GM18861 (cell line): ENCODE data around the gene NECAB3.
"Not testable (repeated sequence)": the region's sequence is repeated elsewhere in the genome, so short reads cannot be mapped to it uniquely, and the experiment has no call there.

Source experiments
- ATAC-seq: cut with Tn5 transposase; IDR thresholded peaks from one replicate; pipeline ENCODE4 v1.9.1; 2021; ENCODE audit not compliant: unreplicated experiment

Gene NECAB3

GRCh38 chr20:33651562-33652048, 22.6 kb downstream of the NECAB3 start:
- ATAC-seq = no peak

GRCh38 chr20:33650753-33651561, 23.3 kb downstream of the NECAB3 start:
- no peak for ATAC-seq

- no peak for ATAC-seq
These were observed 24.0 kb downstream of the NECAB3 start for GRCh38 chr20:33650111-33650752.

GRCh38 chr20:33649201-33649681, 25.0 kb downstream of the NECAB3 start:
- ATAC-seq = no peak

GRCh38 chr20:33648396-33649004, 25.7 kb downstream of the NECAB3 start:
- no peak for ATAC-seq

GRCh38 chr20:33647603-33648395, 26.4 kb downstream of the NECAB3 start:
- peak; percentile 42 for ATAC-seq

GRCh38 chr20:33646959-33647602, 27.1 kb downstream of the NECAB3 start:
- not testable (repeated sequence) for ATAC-seq

- ATAC-seq = no peak
These were observed 28.0 kb downstream of the NECAB3 start for GRCh38 chr20:33646191-33646590.

GRCh38 chr20:33645396-33645795, 28.8 kb downstream of the NECAB3 start:
- ATAC-seq = no peak

- ATAC-seq = no peak
These were observed 29.2 kb downstream of the NECAB3 start for GRCh38 chr20:33645072-33645358.

GRCh38 chr20:33644313-33645071, 29.7 kb downstream of the NECAB3 start:
- ATAC-seq = no peak

GRCh38 chr20:33640287-33640686, 33.9 kb downstream of the NECAB3 start:
- ATAC-seq = no peak

GRCh38 chr20:33636776-33637175, 37.5 kb downstream of the NECAB3 start:
- ATAC-seq = no peak

- no peak for ATAC-seq
These were observed 38.9 kb downstream of the NECAB3 start for GRCh38 chr20:33635341-33635740.

GRCh38 chr20:33631910-33632309, 42.3 kb downstream of the NECAB3 start:
- not testable (repeated sequence) for ATAC-seq

GRCh38 chr20:33630507-33630906, 43.7 kb downstream of the NECAB3 start:
- ATAC-seq = no peak

GRCh38 chr20:33629979-33630378, 44.2 kb downstream of the NECAB3 start:
- no peak for ATAC-seq

GRCh38 chr20:33629533-33629932, 44.7 kb downstream of the NECAB3 start:
- no peak for ATAC-seq

- no peak for ATAC-seq
These were observed 46.5 kb downstream of the NECAB3 start for GRCh38 chr20:33627577-33628216.
